GM23338 (cell line): ENCODE results near the gene USH2A. TPM values are rescaled to one million over a fixed set of nuclear protein-coding genes. Genes with fewer than 3 reads are reported as not detected.

ENCODE experiments used
- ATAC-seq: fragments of 200-7000 bp; cut with Tn5 transposase; 3 replicates; pipeline ENCODE4 v1.9.1; 2020
- DNase-seq: peaks from one replicate; pipeline ENCODE4 v3.0.0-alpha.2; 2015; ENCODE audit warnings: low spot score
- H2AFZ ChIP-seq: fragments of 200-600 bp; sonication (generic); 2 replicates; pipeline ENCODE4 v1.8.0; 2016; ENCODE audit warnings: antibody characterized with exemption, mild to moderate bottlenecking, moderate library complexity
- H3F3A ChIP-seq: fragments of 200-600 bp; sonication (generic); replicated peaks from 2 replicates; pipeline ENCODE4 v1.8.0; 2017; ENCODE audit warnings: antibody characterized with exemption, mixed run types, low read depth
- H3K27ac ChIP-seq: fragments of 200-600 bp; sonication (generic); 2 replicates; pipeline ENCODE4 v1.6.1; 2016; ENCODE audit warnings: low read depth
- H3K27me3 ChIP-seq: fragments of 200-600 bp; sonication (generic); 2 replicates; pipeline ENCODE4 v1.8.0; 2016; ENCODE audit warnings: mild to moderate bottlenecking, mixed run types, moderate library complexity; ENCODE audit not compliant: insufficient read depth
- H3K36me3 ChIP-seq: fragments of 200-600 bp; sonication (generic); 2 replicates; pipeline ENCODE4 v1.8.0; 2016; ENCODE audit warnings: mild to moderate bottlenecking; ENCODE audit not compliant: insufficient read depth
- H3K4me1 ChIP-seq: fragments of 200-600 bp; sonication (generic); 2 replicates; pipeline ENCODE4 v1.8.0; 2016; ENCODE audit warnings: mild to moderate bottlenecking, moderate library complexity; ENCODE audit not compliant: insufficient read depth
- H3K4me2 ChIP-seq: fragments of 200-600 bp; sonication (generic); 2 replicates; pipeline ENCODE4 v1.7.1; 2017; ENCODE audit warnings: mixed run types
- H3K4me3 ChIP-seq: fragments of 200-600 bp; sonication (generic); 2 replicates; pipeline ENCODE4 v1.6.1; 2016; ENCODE audit warnings: mixed run types
- H3K79me2 ChIP-seq: fragments of 200-600 bp; sonication (generic); replicated peaks from 2 replicates; pipeline ENCODE4 v1.8.0; 2017; ENCODE audit warnings: mild to moderate bottlenecking; ENCODE audit not compliant: insufficient read depth
- H3K9me2 ChIP-seq: fragments of 200-600 bp; sonication (generic); 2 replicates; pipeline ENCODE4 v1.8.0; 2017; ENCODE audit not compliant: insufficient read depth
- H4K20me1 ChIP-seq: fragments of 200-600 bp; sonication (generic); replicated peaks from 2 replicates; pipeline ENCODE4 v1.8.0; 2017; ENCODE audit warnings: mild to moderate bottlenecking; ENCODE audit not compliant: insufficient read depth
- H3K27ac Mint-ChIP-seq: 2 replicates; pipeline ENCODE4 v1.8.0; 2020; ENCODE audit warnings: inconsistent platforms, mild to moderate bottlenecking, moderate library complexity, mixed read lengths
- H3K27me3 Mint-ChIP-seq: 3 replicates; pipeline ENCODE4 v1.8.0; 2022; ENCODE audit warnings: low read depth, mild to moderate bottlenecking, moderate library complexity, mixed read lengths, inconsistent platforms; ENCODE audit not compliant: insufficient read depth, poor library complexity
- H3K36me3 Mint-ChIP-seq: 3 replicates; pipeline ENCODE4 v1.8.0; 2021; ENCODE audit warnings: low read depth, mild to moderate bottlenecking, inconsistent platforms, moderate library complexity, mixed read lengths
- H3K4me1 Mint-ChIP-seq: 3 replicates; pipeline ENCODE4 v1.8.0; 2020; ENCODE audit warnings: mild to moderate bottlenecking, inconsistent platforms, mixed read lengths
- H3K4me3 Mint-ChIP-seq: 3 replicates; pipeline ENCODE4 v1.8.0; 2021; ENCODE audit warnings: moderate library complexity, mild to moderate bottlenecking, inconsistent platforms, mixed read lengths
- H3K9me3 Mint-ChIP-seq: 3 replicates; pipeline ENCODE4 v1.8.0; 2020; ENCODE audit warnings: moderate library complexity, mild to moderate bottlenecking, inconsistent platforms, mixed read lengths
- CREB1 ChIP-seq: fragments of 250-450 bp; sonication (Bioruptor Pico); IDR thresholded peaks from 2 replicates; pipeline ENCODE4 v1.5.0; 2020; ENCODE audit warnings: low read depth, mild to moderate bottlenecking, moderate library complexity
- CTCF ChIP-seq, 2 experiments: fragments of 200-600 bp in 1 of 2; sonication (generic) in 1 of 2; conservative IDR thresholded peaks; 2 replicates each; pipeline versions ENCODE4 v1.5.1 to v1.6.1; 2016 to 2017; ENCODE audit warnings: antibody characterized with exemption in 2 of 2, low read depth in 2 of 2, mild to moderate bottlenecking in 2 of 2, moderate library complexity in 1 of 2
- ETS1 ChIP-seq: IDR thresholded peaks from 2 replicates; pipeline ENCODE4 v1.6.1; 2016; ENCODE audit warnings: antibody characterized with exemption
- EZH2 ChIP-seq: fragments of 200-600 bp; sonication (generic); IDR thresholded peaks from one replicate; pipeline ENCODE4 v1.8.0; 2017; ENCODE audit warnings: antibody characterized with exemption, mild to moderate bottlenecking, low read depth; ENCODE audit not compliant: unreplicated experiment
- JUNB ChIP-seq: IDR thresholded peaks from one replicate; pipeline ENCODE4 v1.6.1; 2016; ENCODE audit warnings: antibody characterized with exemption; ENCODE audit not compliant: unreplicated experiment
- NANOG ChIP-seq: IDR thresholded peaks from 2 replicates; pipeline ENCODE4 v1.6.1; 2016; ENCODE audit warnings: antibody characterized with exemption, borderline replicate concordance
- POLR2AphosphoS5 ChIP-seq: IDR thresholded peaks from 2 replicates; pipeline ENCODE4 v1.6.1; 2016; ENCODE audit warnings: antibody characterized with exemption, low read depth
- REST ChIP-seq: IDR thresholded peaks from one replicate; pipeline ENCODE4 v1.6.1; 2018; ENCODE audit warnings: antibody characterized with exemption; ENCODE audit not compliant: unreplicated experiment
- ZNF114 ChIP-seq: fragments of 250-450 bp; sonication (Bioruptor Pico); IDR thresholded peaks from 2 replicates; pipeline ENCODE4 v1.5.0; 2020; ENCODE audit warnings: mild to moderate bottlenecking, moderate library complexity
- polyA plus RNA-seq: library from polyadenylated mRNA; unstranded; fragments of >200 nt; fragmentation: Nextera tagmentation; extraction: Ambion mirVana; gene quantifications from 2 replicates; pipeline ENCODE4 v1.2.1, GENCODE V29; 2016
- total RNA-seq: library from RNA; depleted of rRNA; stranded (reverse); fragments of >200 nt; shearing (Covaris generic); gene quantifications from 2 replicates; pipeline ENCODE4 v1.2.3, GENCODE V29; 2014

Gene USH2A
- total and polyA plus RNA-seq, 2 experiments from 2014 or later, result 0.03 TPM

- Mint-ChIP-seq H3K4me3 (no peak overlapping the region), H3K27me3 (no peaks in the 10 kb centered on the region), H3K4me1 (no peaks in the 10 kb centered on the region), H3K9me3 (no peaks in the 10 kb centered on the region), H3K27ac (no peak overlapping the region), H3K36me3 (no peaks in the 10 kb centered on the region)
- Histone ChIP-seq H3K4me1 (no peaks in the 10 kb centered on the region), H2AFZ (no peak overlapping the region), H3K4me3 (no peak overlapping the region), H3K27ac (no peak overlapping the region), H3K27me3 (no peaks in the 10 kb centered on the region), H3K36me3 (no peaks in the 10 kb centered on the region), H3F3A (no peaks in the 10 kb centered on the region), H3K9me2 (no peaks in the 10 kb centered on the region), H3K4me2 (no peak overlapping the region), H4K20me1 (no peaks in the 10 kb centered on the region), H3K79me2 (no peaks in the 10 kb centered on the region)
- ATAC-seq, result no peak
- no peak for TF ChIP-seq POLR2AphosphoS5
- no peak for DNase-seq
These were observed 208.1 kb downstream of the USH2A start for GRCh38 chr1:216215169-216215568.

- no peaks in the 10 kb centered on the region for H3K79me2 ChIP-seq
- Mint-ChIP-seq H3K27ac (no peak overlapping the region), H3K9me3 (no peaks in the 10 kb centered on the region), H3K4me1 (no peaks in the 10 kb centered on the region), H3K4me3 (no peak overlapping the region), H3K27me3 (no peaks in the 10 kb centered on the region), H3K36me3 (no peaks in the 10 kb centered on the region)
- no peak overlapping the region for H2AFZ ChIP-seq
- no peaks in the 10 kb centered on the region for H3F3A ChIP-seq
- no peaks in the 10 kb centered on the region for H4K20me1 ChIP-seq
- TF ChIP-seq REST, result no peak
- no peak for TF ChIP-seq JUNB
- no peak for TF ChIP-seq ETS1
- TF ChIP-seq EZH2, result no peak
- no peak for TF ChIP-seq NANOG
- no peak for TF ChIP-seq ZNF114 (CRISPR knock-in tag)
- no peak for TF ChIP-seq CREB1 (CRISPR knock-in tag)
- no peak for TF ChIP-seq CTCF (conservative IDR thresholded peaks at IDR 0.05; ENCODE audit: low read depth in 2 of 2)
- H3K9me2 ChIP-seq, result no peaks in the 10 kb centered on the region
- H3K27me3 ChIP-seq, result no peaks in the 10 kb centered on the region
- H3K4me3 ChIP-seq, result no peak overlapping the region
- no peak overlapping the region for H3K27ac ChIP-seq
- ATAC-seq, result no peak
- DNase-seq, result no peak
- H3K4me2 ChIP-seq, result no peak overlapping the region
- no peaks in the 10 kb centered on the region for H3K4me1 ChIP-seq
- H3K36me3 ChIP-seq, result no peaks in the 10 kb centered on the region
These were observed 210.4 kb downstream of the USH2A start for GRCh38 chr1:216212826-216213225.
